ENCODE data around the gene ROM1.
"Not testable (repeated sequence)": the region's sequence is repeated elsewhere in the genome, so short reads cannot be mapped to it uniquely, and the experiment has no call there.

The ROM1 gene

GRCh38 chr11:62612366-62613290 lies at the start of gene ROM1, which contains the start of gene EML3:
Gene ROM1 (plus strand): TSS chr11:62613257. CDS start chr11:62613282, 25 bp downstream.
Gene EML3 (minus strand): TSS chr11:62612775. CDS start chr11:62612457, 318 bp downstream.
- POLR2A ChIA-PET: interaction anchor here (0.6 to 3.0 kb wide), 16 partner anchors 9 to 229 kb away, joined by 3 to 21 read pairs (median 4); partner anchors contain the start of genes B3GAT3, C11orf98, CSKMT and GANAB
- CTCF ChIA-PET: interaction anchor here (0.7 to 1.8 kb wide), 9 partner anchors 8 to 249 kb away, joined by 3 to 16 read pairs (median 5); partner anchors contain the start of genes MTA2 and TUT1
- peak; percentile 76 for DNase-seq (ENCODE audit: extremely low spot score)
- no peak for TF ChIP-seq SUZ12 (IDR thresholded peaks at IDR 0.05)
- no peak for TF ChIP-seq SP1 (IDR thresholded peaks at IDR 0.05)
- 0 out of 2 replicates have a peak, but pooled peaks have one; percentile 48 for TF ChIP-seq LEF1 (IDR thresholded peaks at IDR 0.05; ENCODE audit: borderline replicate concordance)
- no peak for TF ChIP-seq ZNF384 (IDR thresholded peaks at IDR 0.05)
- no peak for TF ChIP-seq BHLHE40 (IDR thresholded peaks at IDR 0.05; ENCODE audit: borderline replicate concordance)
- no peak for TF ChIP-seq TARDBP (IDR thresholded peaks at IDR 0.05)
- TF ChIP-seq FOXK2 (IDR thresholded peaks at IDR 0.05): no peak
- no peak for TF ChIP-seq HDGF (IDR thresholded peaks at IDR 0.05; ENCODE audit: borderline replicate concordance)
- TF ChIP-seq L3MBTL2 (conservative IDR thresholded peaks at IDR 0.05): no peak
- TF ChIP-seq NFRKB (IDR thresholded peaks at IDR 0.05): no peak
- TF ChIP-seq ELF4 (IDR thresholded peaks at IDR 0.05): no peak
- TF ChIP-seq PKNOX1 (IDR thresholded peaks at IDR 0.05): no peak
- no peak for TF ChIP-seq CTBP1 (IDR thresholded peaks at IDR 0.05; ENCODE audit: borderline replicate concordance)
- peak; percentile 84; the same call in 1 of the 2 replicates for TF ChIP-seq FOXM1 (IDR thresholded peaks at IDR 0.05; ENCODE audit: borderline replicate concordance)
- no peak for TF ChIP-seq ARNT (IDR thresholded peaks at IDR 0.05)

- POLR2A ChIA-PET: interaction anchor here (1.8 to 4.2 kb wide), 2 partner anchors 8 to 26 kb away, joined by 6 to 37 read pairs; partner anchors contain the start of genes EEF1G and TUT1
- CTCF ChIA-PET: no interaction called here
- TF ChIP-seq FOXM1 (IDR thresholded peaks at IDR 0.05; ENCODE audit: borderline replicate concordance) (no peak), ZNF384 (IDR thresholded peaks at IDR 0.05) (no peak), FOXK2 (IDR thresholded peaks at IDR 0.05) (no peak), SUZ12 (IDR thresholded peaks at IDR 0.05) (no peak), PKNOX1 (IDR thresholded peaks at IDR 0.05) (no peak), L3MBTL2 (conservative IDR thresholded peaks at IDR 0.05) (no peak), NFRKB (IDR thresholded peaks at IDR 0.05) (no peak)
- DNase-seq (ENCODE audit: extremely low spot score): no peak
Measured at GRCh38 chr11:62565100-62565802, 47.8 kb upstream of the ROM1 start.

GRCh38 chr11:62566247-62566646 lies 46.8 kb upstream of the ROM1 start:
- ChIA-PET POLR2A (interaction anchor here (1.0 to 4.2 kb wide), 3 partner anchors 7 to 45 kb away, joined by 3 to 37 read pairs (median 6); partner anchors contain the start of genes EEF1G and TUT1), CTCF (no interaction called here)
- TF ChIP-seq LEF1 (IDR thresholded peaks at IDR 0.05; ENCODE audit: borderline replicate concordance) (no peak), CTBP1 (IDR thresholded peaks at IDR 0.05; ENCODE audit: borderline replicate concordance) (no peak), FOXM1 (IDR thresholded peaks at IDR 0.05; ENCODE audit: borderline replicate concordance) (no peak)
- DNase-seq (ENCODE audit: extremely low spot score): no peak

GRCh38 chr11:62567018-62567633 lies 45.9 kb upstream of the ROM1 start:
- ChIA-PET POLR2A (interaction anchor here (1.1 kb wide), 1 partner anchor 10 kb away, joined by 3 read pairs; no protein-coding TSS in a partner anchor), CTCF (no interaction called here)
- TF ChIP-seq ELF4 (IDR thresholded peaks at IDR 0.05): no peak
- TF ChIP-seq CTBP1 (IDR thresholded peaks at IDR 0.05; ENCODE audit: borderline replicate concordance): no peak
- no peak for TF ChIP-seq LEF1 (IDR thresholded peaks at IDR 0.05; ENCODE audit: borderline replicate concordance)
- no peak for TF ChIP-seq FOXM1 (IDR thresholded peaks at IDR 0.05; ENCODE audit: borderline replicate concordance)
- TF ChIP-seq SP1 (IDR thresholded peaks at IDR 0.05): no peak
- no peak for TF ChIP-seq PKNOX1 (IDR thresholded peaks at IDR 0.05)
- TF ChIP-seq L3MBTL2 (conservative IDR thresholded peaks at IDR 0.05): no peak
- TF ChIP-seq FOXA1 (IDR thresholded peaks at IDR 0.05): no peak
- TF ChIP-seq HDGF (IDR thresholded peaks at IDR 0.05; ENCODE audit: borderline replicate concordance): no peak
- no peak for TF ChIP-seq SUZ12 (IDR thresholded peaks at IDR 0.05)
- TF ChIP-seq ZNF384 (IDR thresholded peaks at IDR 0.05): no peak
- TF ChIP-seq BHLHE40 (IDR thresholded peaks at IDR 0.05; ENCODE audit: borderline replicate concordance): no peak
- no peak for TF ChIP-seq TARDBP (IDR thresholded peaks at IDR 0.05)
- TF ChIP-seq NFRKB (IDR thresholded peaks at IDR 0.05): no peak
- TF ChIP-seq ARNT (IDR thresholded peaks at IDR 0.05): no peak
- TF ChIP-seq FOXK2 (IDR thresholded peaks at IDR 0.05): no peak
- DNase-seq (ENCODE audit: extremely low spot score): no peak

GRCh38 chr11:62569611-62570010 lies 43.4 kb upstream of the ROM1 start:
- ChIA-PET CTCF (interaction anchor here (1.0 kb wide), 2 partner anchors 9 to 27 kb away, joined by 3 to 4 read pairs; no protein-coding TSS in a partner anchor), POLR2A (interaction anchor here (0.7 to 1.4 kb wide), 4 partner anchors 14 to 176 kb away, joined by 3 to 5 read pairs (median 3); partner anchors contain the start of genes TUT1 and UQCC3)
- no peak for TF ChIP-seq TARDBP (IDR thresholded peaks at IDR 0.05)
- TF ChIP-seq CTBP1 (IDR thresholded peaks at IDR 0.05; ENCODE audit: borderline replicate concordance): no peak
- no peak for TF ChIP-seq ELF4 (IDR thresholded peaks at IDR 0.05)
- no peak for TF ChIP-seq BHLHE40 (IDR thresholded peaks at IDR 0.05; ENCODE audit: borderline replicate concordance)
- TF ChIP-seq SUZ12 (IDR thresholded peaks at IDR 0.05): no peak
- TF ChIP-seq L3MBTL2 (conservative IDR thresholded peaks at IDR 0.05): no peak
- TF ChIP-seq NFRKB (IDR thresholded peaks at IDR 0.05): no peak
- no peak for TF ChIP-seq ZNF384 (IDR thresholded peaks at IDR 0.05)
- TF ChIP-seq FOXK2 (IDR thresholded peaks at IDR 0.05): no peak
- no peak for TF ChIP-seq FOXM1 (IDR thresholded peaks at IDR 0.05; ENCODE audit: borderline replicate concordance)
- no peak for TF ChIP-seq ARNT (IDR thresholded peaks at IDR 0.05)
- DNase-seq (ENCODE audit: extremely low spot score): no peak

GRCh38 chr11:62570903-62571302 lies 42.2 kb upstream of the ROM1 start:
- CTCF ChIA-PET: not testable (repeated sequence)
- POLR2A ChIA-PET: interaction anchor here (1.3 kb wide), 1 partner anchor 101 kb away, joined by 3 read pairs; the partner anchor contains the start of gene UQCC3

GRCh38 chr11:62571493-62571892 lies 41.6 kb upstream of the ROM1 start:
- CTCF ChIA-PET; POLR2A ChIA-PET; DNase-seq (ENCODE audit: extremely low spot score): not testable (repeated sequence)

More at GRCh38 chr11:62570903-62571302, 42.2 kb upstream of the ROM1 start:
- DNase-seq (ENCODE audit: extremely low spot score): not testable (repeated sequence)
